Heart right ventricle (tissue), 16 donors: ENCODE measurements around the gene SPAM1. TPM values are rescaled to one million over a fixed set of nuclear protein-coding genes. Genes with fewer than 3 reads are reported as not detected.

Experiments used
- ATAC-seq, 8 donors: fragments of 200-7000 bp; cut with Tn5 transposase; one replicate each; pipeline ENCODE4 v1.9.1; 2020; ENCODE audit warnings: mild to moderate bottlenecking in 8 of 8, moderate library complexity in 8 of 8, moderate number of reproducible peaks in 1 of 8
- DNase-seq, 2 donors: peaks; one replicate each; pipeline ENCODE4 v3.0.0-alpha.2; 2020
- H3K27ac ChIP-seq, 10 donors: fragments of 200-600 bp; sonication (generic) in 2 of 10; one replicate each; pipeline versions ENCODE4 v1.5.0 to v1.8.0; 2020 to 2022; ENCODE audit warnings: mild to moderate bottlenecking in 3 of 10
- H3K27me3 ChIP-seq, 7 donors: fragments of 200-600 bp; one replicate each; pipeline ENCODE4 v1.8.0; 2021 to 2022; ENCODE audit warnings: mild to moderate bottlenecking in 2 of 7
- H3K36me3 ChIP-seq, 9 donors: fragments of 200-600 bp; sonication (generic) in 1 of 9; one replicate each; pipeline versions ENCODE4 v1.5.0 to v1.8.0; 2020 to 2022; ENCODE audit warnings: mild to moderate bottlenecking in 2 of 9
- H3K4me1 ChIP-seq, 9 donors: fragments of 200-600 bp; sonication (generic) in 1 of 9; one replicate each; pipeline versions ENCODE4 v1.5.0 to v1.8.0; 2020 to 2022; ENCODE audit warnings: mild to moderate bottlenecking in 4 of 9
- H3K4me3 ChIP-seq, 10 donors: fragments of 200-600 bp; sonication (generic) in 2 of 10; one replicate each; pipeline versions ENCODE4 v1.5.0 to v1.8.0; 2020 to 2022; ENCODE audit warnings: mild to moderate bottlenecking in 7 of 10, moderate library complexity in 2 of 10
- H3K9me3 ChIP-seq, 11 donors: fragments of 200-600 bp in 10 of 11; sonication (generic) in 2 of 11; one replicate each; pipeline versions ENCODE4 v1.5.0 to v1.8.0; 2013 to 2022; ENCODE audit warnings: mild to moderate bottlenecking in 2 of 11, control low read depth in 1 of 11, moderate library complexity in 1 of 11
- WGBS, 2 donors: extraction: QIAGEN DNeasy Blood & Tissue Kit; methylation state at CpG; one replicate each; pipeline ENCODE4 v1.1.7; 2013; ENCODE audit warnings: inconsistent platforms in 1 of 2; 5-methylcytosine and 5-hydroxymethylcytosine counted together
- intact Hi-C, 10 donors: fragments of 100-400 bp; cut with DNase I; formaldehyde crosslinking; loops; one replicate each; pipeline versions ENCODE4 v1.11.1 to v1.14.2; 2022
- polyA plus RNA-seq, 2 donors: library from polyadenylated mRNA; stranded (reverse); fragments of 200-250 nt; gene quantifications; one replicate each; pipeline ENCODE4 v1.2.3, GENCODE V29; 2013
- total RNA-seq, 10 donors: library from RNA; stranded (reverse); fragmentation: NEBNext Ultra II Directional in 3 of 10; extraction: Animal tissue kit (Norgen Biotek cat#: 25700) in 3 of 10; gene quantifications; one replicate each; pipeline versions ENCODE4 v1.2.1 to v1.2.4, GENCODE V29; 2021 to 2023
- TF ChIP-seq, protein P1 (sequence below), 9 donors: fragments of 200-600 bp; sonication (generic) in 2 of 9; IDR thresholded peaks; one replicate each; pipeline versions ENCODE4 v1.5.0 to v1.8.0; 2021 to 2022; ENCODE audit warnings: antibody characterized with exemption in 9 of 9, mild to moderate bottlenecking in 5 of 9, moderate library complexity in 1 of 9
- donor health status: Arrhythmogenic right ventricular cardiomyopathy.
- donor health status: ischemic (EF 13 %, LVEDD 7.1; RV severe dilation, severe dysfunction).
- donor health status: healthy with polysubstance abuse.
- donor health status: DM: no; HTN: yes; CAD: no.
- donor health status: DM: no; HTN: no; CAD: no.
- donor health status: ischemic (EF 25% LVEDD 6.9; RV normal size, moderate dysfunction).
- donor health status: ischemic (EF 25% LVEDD 5.7; RV mildly dilated, moderate dysfunction).
- donor health status: healthy.
- donor health status: DM: yes; HTN: yes; CAD: no.
- donor health status: Ischemic cardiomyopathy.
- donor health status: ischemic (EF 35%, LVEDD 5.7; RV mildly dilated, moderate dysfunction).
- donor health status: nonischemic (EF 11% LVEDD 7.7; RV severe dilation, severe dysfunction).
- donor health status: DM: yes; HTN: yes; CAD: no.
- donor health status: PGD.
- donor health status: ischemic (EF 29% LVEDD 5.4; RV normal size, mild dysfunction).
- donor health status: nonischemic (EF 23%, LVEDD 6.1; RV moderate dilation, normal function).

Gene SPAM1
- total and polyA plus RNA-seq, 12 donors: 0.32 TPM; not detected in 11

DNA sequence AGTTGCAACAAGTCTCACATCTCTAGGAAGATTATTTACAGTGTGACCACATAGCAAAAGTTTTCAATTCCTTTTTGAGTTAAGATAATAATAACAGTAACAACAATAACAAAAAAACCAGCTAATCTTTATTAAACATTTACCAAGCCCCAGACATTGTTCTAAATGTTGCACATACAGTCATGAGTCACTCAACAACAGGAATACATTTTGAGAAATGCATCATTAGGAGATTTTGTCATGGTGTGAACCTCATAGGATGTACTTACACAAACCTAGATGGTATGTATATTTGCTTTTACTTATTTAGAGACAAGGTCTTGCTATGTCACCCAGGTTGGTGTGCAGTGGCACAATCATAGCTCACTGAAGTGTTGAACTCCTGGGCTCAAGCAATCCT is 52.0 kb downstream of the SPAM1 start:
- intact Hi-C loops: no loop called here
- TF ChIP-seq, protein P1, sequence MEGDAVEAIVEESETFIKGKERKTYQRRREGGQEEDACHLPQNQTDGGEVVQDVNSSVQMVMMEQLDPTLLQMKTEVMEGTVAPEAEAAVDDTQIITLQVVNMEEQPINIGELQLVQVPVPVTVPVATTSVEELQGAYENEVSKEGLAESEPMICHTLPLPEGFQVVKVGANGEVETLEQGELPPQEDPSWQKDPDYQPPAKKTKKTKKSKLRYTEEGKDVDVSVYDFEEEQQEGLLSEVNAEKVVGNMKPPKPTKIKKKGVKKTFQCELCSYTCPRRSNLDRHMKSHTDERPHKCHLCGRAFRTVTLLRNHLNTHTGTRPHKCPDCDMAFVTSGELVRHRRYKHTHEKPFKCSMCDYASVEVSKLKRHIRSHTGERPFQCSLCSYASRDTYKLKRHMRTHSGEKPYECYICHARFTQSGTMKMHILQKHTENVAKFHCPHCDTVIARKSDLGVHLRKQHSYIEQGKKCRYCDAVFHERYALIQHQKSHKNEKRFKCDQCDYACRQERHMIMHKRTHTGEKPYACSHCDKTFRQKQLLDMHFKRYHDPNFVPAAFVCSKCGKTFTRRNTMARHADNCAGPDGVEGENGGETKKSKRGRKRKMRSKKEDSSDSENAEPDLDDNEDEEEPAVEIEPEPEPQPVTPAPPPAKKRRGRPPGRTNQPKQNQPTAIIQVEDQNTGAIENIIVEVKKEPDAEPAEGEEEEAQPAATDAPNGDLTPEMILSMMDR (IDR thresholded peaks at IDR 0.05): no peak
- no peak for DNase-seq
- ATAC-seq: no peak
- no peaks in the 10 kb centered on the region for H3K27me3 ChIP-seq
- H3K9me3 ChIP-seq: peaks cover 0 to 3% (median 0%) of the 10 kb centered on the region in 11 donors
- no peaks in the 10 kb centered on the region for H3K4me1 ChIP-seq
- H3K4me3 ChIP-seq: no peak overlapping the region
- no peak overlapping the region for H3K27ac ChIP-seq
- H3K36me3 ChIP-seq: no peaks in the 10 kb centered on the region

DNA sequence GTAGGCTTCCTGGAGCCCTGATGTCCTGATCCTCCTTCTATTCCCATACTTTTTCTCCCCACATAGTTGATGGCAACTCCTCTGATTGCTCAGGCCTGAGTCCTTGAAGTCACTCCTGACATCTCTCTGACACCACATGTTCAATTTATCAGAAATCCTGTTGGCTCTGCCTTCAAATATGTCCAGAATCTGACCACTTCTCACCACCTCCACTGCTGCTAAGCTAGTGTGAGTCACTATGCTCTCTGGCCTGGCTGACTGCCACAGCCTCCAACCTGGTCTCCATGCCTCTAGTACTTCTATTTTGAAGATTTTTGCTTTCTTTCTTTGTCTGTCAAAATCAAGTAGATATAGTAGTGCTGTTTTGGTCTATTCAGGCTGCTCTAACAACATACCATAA is 54.8 kb downstream of the SPAM1 start:
- H3K4me1 ChIP-seq: no peaks in the 10 kb centered on the region
- no peaks in the 10 kb centered on the region for H3K27me3 ChIP-seq
- H3K27ac ChIP-seq: no peak overlapping the region
- ATAC-seq: no peak
- peaks cover 0 to 6% (median 0%) of the 10 kb centered on the region in 11 donors for H3K9me3 ChIP-seq
- no peak for DNase-seq
- no peak overlapping the region for H3K4me3 ChIP-seq
- intact Hi-C loops: no loop called here
- TF ChIP-seq, protein P1 (IDR thresholded peaks at IDR 0.05): no peak
- H3K36me3 ChIP-seq: no peaks in the 10 kb centered on the region

DNA sequence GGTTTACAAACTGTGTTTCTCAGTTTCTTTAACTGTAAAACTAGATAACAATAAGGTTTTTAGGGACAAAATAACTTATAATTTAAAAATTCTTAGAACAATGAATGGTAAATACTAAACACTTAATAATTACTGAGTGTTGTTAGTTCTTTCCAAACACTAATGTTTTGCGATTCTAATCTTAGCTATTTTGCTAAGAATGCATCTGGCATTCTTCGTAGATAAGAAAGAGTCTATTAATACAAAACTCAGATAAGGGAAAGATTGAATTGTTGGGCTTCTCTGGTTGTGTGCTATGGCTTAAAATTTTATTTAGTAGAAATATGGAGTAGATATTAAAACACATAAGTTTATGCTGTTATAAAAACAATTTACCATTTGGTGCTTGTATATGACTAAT is 62.4 kb downstream of the SPAM1 start:
- Histone ChIP-seq H3K27me3 (no peaks in the 10 kb centered on the region), H3K4me3 (no peak overlapping the region), H3K4me1 (peaks cover 0 to 3% (median 0%) of the 10 kb centered on the region in 9 donors), H3K36me3 (no peaks in the 10 kb centered on the region), H3K9me3 (peaks cover 0 to 2% (median 0%) of the 10 kb centered on the region in 11 donors), H3K27ac (no peak overlapping the region)
- intact Hi-C loops: no loop called here
- TF ChIP-seq, protein P1 (IDR thresholded peaks at IDR 0.05): no peak
- 9 to 17% methylated on average over 2 of the region's 2 CpGs for WGBS, 2 donors
- no peak for ATAC-seq
- no peak for DNase-seq

DNA sequence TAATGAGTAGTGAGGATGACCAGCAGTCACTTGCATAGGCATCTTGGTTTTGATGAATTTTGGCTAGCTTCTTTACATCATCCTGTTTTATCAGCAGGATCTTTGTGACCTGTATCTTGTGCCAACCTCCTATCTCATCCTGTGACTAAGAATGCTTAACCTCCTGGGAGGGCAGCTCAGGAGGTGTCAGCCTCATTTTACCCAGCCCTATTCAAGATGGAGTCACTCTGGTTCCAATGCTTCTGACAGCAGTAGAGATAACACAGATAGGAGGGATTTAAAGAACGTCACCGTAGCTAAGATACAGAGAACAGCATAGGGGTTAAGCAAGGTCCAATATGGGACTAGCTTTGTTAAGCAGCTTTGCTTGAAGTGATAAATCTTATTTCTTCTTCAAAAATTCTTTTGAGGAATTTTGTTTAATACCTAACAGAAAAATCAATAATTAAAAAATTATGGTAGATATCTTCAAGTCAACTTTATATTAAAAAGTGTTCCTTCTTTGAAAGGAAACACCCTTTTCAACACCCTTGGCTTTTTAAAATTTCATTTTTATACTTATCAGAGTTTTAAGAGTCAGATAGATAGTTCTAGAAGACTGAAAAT is 68.0 kb downstream of the SPAM1 start:
- no peaks in the 10 kb centered on the region for H3K9me3 ChIP-seq
- no peaks in the 10 kb centered on the region for H3K4me1 ChIP-seq
- DNase-seq: no peak
- 35 to 43% methylated on average over 2 of the region's 2 CpGs for WGBS, 2 donors
- intact Hi-C loops: no loop called here
- no peak overlapping the region for H3K4me3 ChIP-seq
- H3K36me3 ChIP-seq: no peaks in the 10 kb centered on the region
- no peaks in the 10 kb centered on the region for H3K27me3 ChIP-seq
- TF ChIP-seq, protein P1 (IDR thresholded peaks at IDR 0.05): no peak
- no peak for ATAC-seq
- no peak overlapping the region for H3K27ac ChIP-seq
